CD4-positive, alpha-beta T cell treated with Interleukin-6 at 100 ng/mL for 8 hours (primary cell): Measurements from ENCODE around the gene APPL2.

Experiments used
- DNase-seq: peaks from one replicate; pipeline ENCODE4 v3.0.0-alpha.2; 2020; ENCODE audit warnings: mixed read lengths, low spot score

The APPL2 gene, protein sequence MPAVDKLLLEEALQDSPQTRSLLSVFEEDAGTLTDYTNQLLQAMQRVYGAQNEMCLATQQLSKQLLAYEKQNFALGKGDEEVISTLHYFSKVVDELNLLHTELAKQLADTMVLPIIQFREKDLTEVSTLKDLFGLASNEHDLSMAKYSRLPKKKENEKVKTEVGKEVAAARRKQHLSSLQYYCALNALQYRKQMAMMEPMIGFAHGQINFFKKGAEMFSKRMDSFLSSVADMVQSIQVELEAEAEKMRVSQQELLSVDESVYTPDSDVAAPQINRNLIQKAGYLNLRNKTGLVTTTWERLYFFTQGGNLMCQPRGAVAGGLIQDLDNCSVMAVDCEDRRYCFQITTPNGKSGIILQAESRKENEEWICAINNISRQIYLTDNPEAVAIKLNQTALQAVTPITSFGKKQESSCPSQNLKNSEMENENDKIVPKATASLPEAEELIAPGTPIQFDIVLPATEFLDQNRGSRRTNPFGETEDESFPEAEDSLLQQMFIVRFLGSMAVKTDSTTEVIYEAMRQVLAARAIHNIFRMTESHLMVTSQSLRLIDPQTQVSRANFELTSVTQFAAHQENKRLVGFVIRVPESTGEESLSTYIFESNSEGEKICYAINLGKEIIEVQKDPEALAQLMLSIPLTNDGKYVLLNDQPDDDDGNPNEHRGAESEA

DNA sequence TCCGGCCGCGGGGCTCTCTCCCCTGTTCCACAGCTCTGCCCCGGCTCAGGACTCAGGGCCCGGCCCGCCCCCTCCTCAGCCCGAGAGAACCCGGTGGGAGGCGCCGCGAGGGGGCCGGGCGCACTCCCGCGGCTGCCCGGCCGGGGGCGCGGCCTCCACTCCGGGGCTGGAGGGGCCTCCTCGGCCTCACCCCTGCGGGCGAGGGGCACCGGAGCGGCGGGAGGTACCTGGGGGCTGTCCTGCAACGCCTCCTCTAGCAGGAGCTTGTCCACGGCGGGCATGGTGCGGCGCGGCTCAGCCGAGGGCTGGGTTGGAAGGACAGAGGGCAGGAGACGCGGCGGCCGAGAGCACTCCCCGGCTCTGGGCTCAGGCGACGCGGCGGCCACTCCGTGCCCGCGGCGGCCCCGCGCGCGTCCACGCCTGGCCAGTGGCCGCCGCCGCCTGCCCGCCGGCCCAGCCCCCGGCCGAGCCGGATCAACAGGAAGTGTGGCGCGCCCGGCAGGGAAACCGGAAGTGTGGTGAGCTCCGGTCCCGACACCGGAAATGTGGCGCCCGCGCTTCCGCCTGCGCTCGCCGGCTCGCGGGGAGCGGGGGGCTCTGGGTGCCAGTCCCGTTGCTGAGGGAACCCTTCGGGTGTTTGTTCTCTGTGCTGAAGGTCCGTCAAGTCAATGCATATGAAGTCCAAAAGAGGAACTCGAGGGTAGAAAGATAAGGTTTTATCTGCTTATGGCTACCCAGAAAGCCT lies at the start of gene APPL2:
Gene APPL2, minus strand, starts transcription at position 443 of the 745 bp plus-strand sequence. Its CDS starts 162 bp downstream, at position 281.
- peak; percentile 82 for DNase-seq

DNA sequence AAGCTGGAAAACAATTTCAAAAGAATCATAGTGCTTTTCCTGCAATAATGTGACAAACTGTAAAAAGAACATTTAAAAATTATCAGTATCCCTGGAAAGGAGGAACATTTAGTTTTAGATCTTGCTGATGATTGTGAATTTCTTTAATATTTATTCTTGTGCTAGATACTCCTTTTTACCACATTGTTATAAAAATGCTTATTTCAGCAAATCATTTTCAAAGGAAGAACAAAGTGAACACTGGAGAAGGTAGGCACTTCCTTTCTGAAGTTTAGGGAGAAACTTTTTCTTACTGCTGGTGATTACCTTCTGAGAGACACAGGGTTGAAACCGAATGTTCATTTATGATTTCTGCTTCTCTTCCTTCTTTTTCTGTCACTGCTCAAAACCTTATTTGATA lies 49.4 kb upstream of the APPL2 start:
- DNase-seq = no peak

GRCh38 chr12:105281694-105282049 lies 45.7 kb upstream of the APPL2 start:
- no peak for DNase-seq

DNA sequence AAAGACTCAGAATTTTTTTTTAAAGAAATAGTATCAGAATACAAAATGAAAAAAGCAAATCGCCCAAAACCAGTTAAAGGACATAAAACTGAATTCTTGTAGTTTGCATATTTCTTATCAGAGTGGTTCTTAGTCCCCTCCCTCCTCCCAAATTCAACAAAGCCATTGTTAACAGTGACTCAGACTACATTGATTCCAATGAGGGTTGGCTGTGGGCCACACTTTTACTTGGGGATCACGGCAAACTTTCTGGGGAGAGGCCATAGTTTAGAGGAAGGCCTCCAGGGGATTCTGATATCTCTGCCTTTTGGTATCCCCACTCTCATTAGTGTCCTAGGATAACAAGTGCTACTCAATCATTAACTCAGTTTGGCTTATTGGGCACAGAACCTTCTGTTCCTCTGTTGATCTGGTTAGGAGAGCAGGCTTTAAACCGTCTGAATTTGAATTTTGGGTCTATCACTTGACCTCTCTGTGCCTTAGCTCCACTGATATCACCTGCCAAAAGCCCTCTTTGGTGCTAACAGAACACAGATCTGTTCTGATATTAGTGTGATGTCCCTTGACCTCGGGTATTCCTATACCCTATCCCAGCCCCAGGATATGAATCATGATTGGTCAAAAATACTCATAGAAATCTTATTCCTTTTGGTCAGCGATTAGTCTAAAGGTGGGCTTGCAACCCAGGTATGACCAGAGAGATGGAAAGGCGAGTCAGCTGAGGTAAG lies 45.2 kb upstream of the APPL2 start:
- DNase-seq = no peak

- peak; percentile 42 for DNase-seq
These were observed 43.6 kb upstream of the APPL2 start for GRCh38 chr12:105279460-105280056.

GRCh38 chr12:105278043-105278697 lies 42.2 kb upstream of the APPL2 start:
- DNase-seq = no peak

DNA sequence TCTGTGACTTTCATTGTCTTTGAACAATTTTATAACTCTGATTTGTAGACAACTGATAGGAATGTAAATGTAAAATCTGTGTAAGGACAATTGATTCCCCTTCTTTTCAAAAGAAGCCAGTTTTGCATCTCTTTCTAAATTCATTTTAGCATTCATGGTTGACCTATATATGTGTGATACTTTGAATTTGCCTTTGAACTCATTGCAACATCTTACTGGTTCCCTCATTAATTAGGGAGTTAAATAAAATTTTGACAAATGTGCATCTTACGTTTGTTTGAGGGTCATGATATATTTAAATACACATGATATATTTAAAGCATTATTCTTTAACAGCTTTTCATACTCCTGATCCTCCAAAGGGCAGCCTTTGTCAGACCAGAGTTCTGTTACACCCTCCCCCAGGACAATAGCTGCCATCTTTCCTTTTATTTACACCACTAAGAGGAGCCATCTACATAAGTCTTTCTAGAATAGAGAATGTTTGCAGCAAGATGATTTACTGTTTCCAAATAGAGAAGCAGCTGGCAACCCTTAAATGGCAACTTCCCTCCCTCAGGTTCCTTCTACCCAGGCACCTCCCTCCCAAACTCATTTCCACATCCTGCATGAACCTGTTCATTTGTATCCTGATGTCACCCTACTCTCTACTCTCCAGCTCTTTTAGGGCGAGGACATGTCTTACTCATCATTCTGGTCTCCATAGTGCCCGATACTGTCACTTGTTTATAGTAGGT lies 40.2 kb upstream of the APPL2 start:
- no peak for DNase-seq

DNA sequence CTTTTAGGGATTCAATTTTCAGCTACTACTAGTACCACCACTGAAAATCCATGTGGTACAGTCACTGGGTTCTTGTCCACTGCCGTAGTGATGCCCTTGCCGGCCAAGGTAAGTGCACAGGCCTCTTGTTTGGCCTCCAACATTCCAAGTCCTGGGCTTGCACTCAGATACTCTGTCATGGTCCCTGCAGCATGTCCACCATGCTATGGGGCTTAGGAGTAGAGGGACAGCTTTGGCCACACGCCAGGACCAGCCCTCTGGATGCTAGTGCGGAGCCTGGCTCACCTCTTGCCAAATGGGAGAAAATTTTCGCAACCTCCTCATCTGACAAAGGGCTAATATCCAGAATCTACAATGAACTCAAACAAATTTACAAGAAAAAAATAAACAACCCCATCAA lies 38.6 kb upstream of the APPL2 start:
- no peak for DNase-seq

- DNase-seq = no peak
These were observed 37.6 kb upstream of the APPL2 start for GRCh38 chr12:105273601-105274000.

DNA sequence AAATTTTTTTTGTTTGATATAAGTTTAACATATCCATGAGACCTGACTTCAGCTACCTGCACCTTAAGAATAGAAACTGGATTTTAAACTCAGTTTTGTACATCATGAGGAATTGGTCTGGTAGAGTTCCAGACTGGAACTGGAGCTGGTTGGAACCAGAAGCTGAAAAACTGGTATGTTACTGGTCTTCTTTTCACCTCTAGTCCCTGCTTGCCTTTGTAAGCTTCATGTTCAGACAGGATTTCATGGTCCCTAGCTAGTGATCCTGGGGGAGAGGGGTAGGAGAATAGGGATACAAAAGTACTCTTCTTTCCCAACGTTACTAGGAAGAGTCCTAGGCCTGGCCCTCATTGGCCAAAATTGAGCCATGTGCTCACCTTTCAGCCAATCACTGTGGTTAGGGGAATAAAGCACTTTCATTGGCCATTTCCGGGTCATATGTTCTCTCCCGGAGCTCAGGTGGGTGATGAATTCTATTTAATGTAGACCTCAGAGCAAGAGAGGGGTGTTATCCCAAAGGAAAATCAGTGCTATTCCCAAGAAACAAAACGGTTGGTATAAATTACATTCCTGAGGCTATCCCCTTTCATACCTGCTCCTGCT lies 36.9 kb upstream of the APPL2 start:
- DNase-seq = no peak

GRCh38 chr12:105272152-105272551 lies 36.2 kb upstream of the APPL2 start:
- DNase-seq = no peak

DNA sequence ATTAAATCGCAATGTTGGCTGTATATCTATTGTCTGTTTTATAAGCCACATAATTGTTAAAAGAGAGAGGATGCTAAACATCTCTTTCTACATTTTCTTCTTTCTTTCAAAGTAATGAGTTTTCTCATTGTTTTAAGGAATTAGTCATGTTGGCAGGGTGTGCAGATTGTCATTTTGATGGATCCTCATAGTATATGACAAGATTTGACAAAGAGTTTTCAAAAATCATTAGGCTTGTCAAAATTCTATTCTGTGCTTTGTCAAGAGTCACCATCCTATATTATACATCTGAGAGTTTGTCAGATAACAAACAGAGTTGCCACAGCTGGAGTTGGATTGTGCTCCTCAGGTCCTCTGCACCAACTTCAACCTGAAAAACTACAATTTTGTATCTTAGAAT lies 35.4 kb upstream of the APPL2 start:
- DNase-seq = no peak

DNA sequence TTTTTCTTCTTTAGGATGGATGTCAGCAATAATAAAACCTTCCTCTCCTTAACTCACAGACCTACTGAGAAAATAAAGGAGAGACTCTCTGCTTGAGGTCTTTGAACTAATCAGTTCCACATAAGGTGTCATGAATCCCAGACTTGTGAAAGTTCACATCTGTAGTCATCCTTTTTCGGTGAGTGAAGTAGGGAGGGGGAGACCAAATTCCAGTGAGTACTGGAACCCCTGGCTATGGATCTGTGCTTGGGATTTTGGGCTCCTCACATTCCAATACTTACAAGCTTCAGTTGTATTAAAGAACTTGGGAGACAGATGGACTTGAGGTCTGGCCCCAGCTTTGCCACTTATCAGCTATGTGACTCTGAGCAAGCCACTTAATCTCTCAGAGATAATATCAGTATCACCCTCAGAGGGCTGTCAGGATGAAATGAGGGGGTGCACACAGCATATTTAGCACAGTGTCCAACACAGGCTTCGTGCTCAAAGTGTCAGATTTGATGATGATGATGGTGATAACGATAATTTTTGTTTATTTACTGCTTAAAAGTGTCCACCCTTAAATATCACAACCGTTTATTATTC lies 34.8 kb upstream of the APPL2 start:
- DNase-seq = no peak

GRCh38 chr12:105267711-105268110 lies 31.7 kb upstream of the APPL2 start:
- DNase-seq = no peak

GRCh38 chr12:105264771-105265170 lies 28.8 kb upstream of the APPL2 start:
- no peak for DNase-seq

- DNase-seq = no peak
These were observed 26.6 kb upstream of the APPL2 start for GRCh38 chr12:105262461-105263184.

DNA sequence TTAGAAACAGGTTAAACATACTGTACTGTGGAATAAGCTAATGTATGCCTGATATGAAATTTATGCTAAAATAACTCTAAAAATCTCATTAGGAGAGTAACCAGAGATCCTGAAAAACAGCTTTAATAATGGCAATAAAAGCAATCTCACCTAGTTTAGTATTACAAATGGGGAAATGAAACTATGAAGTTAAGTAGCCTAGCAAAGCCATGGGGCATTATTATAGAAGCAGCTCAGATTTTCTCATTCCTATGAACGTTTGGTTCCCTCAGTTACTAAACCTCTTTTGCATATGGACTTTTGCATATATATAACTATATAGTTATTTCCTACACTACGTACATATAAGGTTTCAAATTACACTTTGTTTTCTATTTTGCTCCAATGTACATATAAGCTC lies 25.0 kb upstream of the APPL2 start:
- DNase-seq = no peak

DNA sequence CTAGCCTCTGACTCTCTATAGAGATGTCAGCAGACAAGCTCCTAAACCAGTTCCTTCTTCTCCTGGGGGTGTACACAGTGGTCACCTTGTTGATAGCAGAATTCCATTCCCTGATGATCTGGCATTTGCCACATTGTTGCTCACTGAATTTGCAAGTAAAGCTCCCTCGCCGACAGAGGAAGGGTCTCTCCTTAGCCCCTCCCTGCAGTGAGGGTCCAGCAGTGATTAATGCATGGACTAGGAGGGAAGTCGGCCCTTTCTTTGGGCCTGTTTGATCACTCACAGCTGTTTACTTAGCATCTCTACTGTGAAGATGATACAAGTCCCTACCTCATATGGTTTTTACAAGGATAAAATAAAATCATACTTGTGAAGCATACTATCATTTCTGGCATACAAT lies 23.3 kb upstream of the APPL2 start:
- DNase-seq = no peak

GRCh38 chr12:105257321-105257728 lies 21.4 kb upstream of the APPL2 start:
- DNase-seq = no peak
